Liver (tissue), 9 donors: Measurements from ENCODE around the gene PDE4D. TPM values are rescaled to one million over a fixed set of nuclear protein-coding genes. Genes with fewer than 3 reads are reported as not detected.
"Not testable (repeated sequence)": the region's sequence is repeated elsewhere in the genome, so short reads cannot be mapped to it uniquely, and the experiment has no call there.

Experiments used
- DNase-seq: peaks from one replicate; pipeline ENCODE4 v3.0.0-alpha.2; 2017; ENCODE audit warnings: low spot score
- H3K27ac ChIP-seq, 2 donors: one replicate each; pipeline ENCODE4 v1.7.0; 2013; ENCODE audit warnings: inconsistent platforms in 2 of 2, low read length in 2 of 2, control low read depth in 1 of 2, low read depth in 1 of 2, mild to moderate bottlenecking in 1 of 2
- H3K27me3 ChIP-seq, 4 donors: one replicate each; pipeline versions ENCODE4 v1.6.1 to v1.7.0; 2013; ENCODE audit warnings: low read length in 3 of 4, inconsistent platforms in 1 of 4, mild to moderate bottlenecking in 1 of 4, moderate library complexity in 1 of 4; ENCODE audit not compliant: control insufficient read depth in 4 of 4, insufficient read depth in 4 of 4
- H3K36me3 ChIP-seq, 4 donors: one replicate each; pipeline versions ENCODE4 v1.6.1 to v1.7.0; 2013; ENCODE audit warnings: low read length in 3 of 4, mild to moderate bottlenecking in 3 of 4, low read depth in 1 of 4, moderate library complexity in 1 of 4; ENCODE audit not compliant: control insufficient read depth in 4 of 4, insufficient read depth in 3 of 4
- H3K4me1 ChIP-seq, 4 donors: one replicate each; pipeline versions ENCODE4 v1.6.1 to v1.7.0; 2013; ENCODE audit warnings: low read length in 3 of 4, mild to moderate bottlenecking in 3 of 4, moderate library complexity in 1 of 4; ENCODE audit not compliant: control insufficient read depth in 4 of 4, insufficient read depth in 4 of 4
- H3K4me3 ChIP-seq, 3 donors: one replicate each; pipeline versions ENCODE4 v1.6.1 to v1.7.0; 2013; ENCODE audit warnings: low read length in 3 of 3, control low read depth in 1 of 3, low read depth in 1 of 3, mild to moderate bottlenecking in 1 of 3
- H3K9ac ChIP-seq, 2 donors: one replicate each; pipeline ENCODE4 v1.7.0; 2013; ENCODE audit warnings: low read length in 2 of 2, mild to moderate bottlenecking in 2 of 2, moderate library complexity in 2 of 2, control low read depth in 1 of 2, low read depth in 1 of 2
- H3K9me3 ChIP-seq, 4 donors: one replicate each; pipeline versions ENCODE4 v1.6.1 to v1.7.0; 2013; ENCODE audit warnings: low read length in 3 of 4; ENCODE audit not compliant: control insufficient read depth in 4 of 4
- EGR1 ChIP-seq, 2 donors: IDR thresholded peaks; 2 replicates each; pipeline ENCODE4 v1.6.1; 2016 to 2018; ENCODE audit warnings: antibody characterized with exemption in 2 of 2, low read depth in 2 of 2
- FOXA1 ChIP-seq: IDR thresholded peaks from 2 replicates; pipeline ENCODE4 v1.6.1; 2016; ENCODE audit warnings: antibody characterized with exemption
- FOXA2 ChIP-seq: IDR thresholded peaks from 2 replicates; pipeline ENCODE4 v1.6.1; 2016; ENCODE audit warnings: antibody characterized with exemption
- HNF4A ChIP-seq, 2 donors: conservative IDR thresholded peaks; 2 replicates each; pipeline ENCODE4 v1.6.1; 2016; ENCODE audit warnings: antibody characterized with exemption in 2 of 2, mild to moderate bottlenecking in 2 of 2
- HNF4G ChIP-seq: IDR thresholded peaks from 2 replicates; pipeline ENCODE4 v1.6.1; 2016; ENCODE audit warnings: antibody characterized with exemption
- JUND ChIP-seq, 2 donors: IDR thresholded peaks; 2 replicates each; pipeline ENCODE4 v1.6.1; 2016; ENCODE audit warnings: antibody characterized with exemption in 2 of 2
- MAX ChIP-seq: IDR thresholded peaks from 2 replicates; pipeline ENCODE4 v1.6.1; 2016; ENCODE audit warnings: antibody characterized with exemption
- NR2F2 ChIP-seq: IDR thresholded peaks from 2 replicates; pipeline ENCODE4 v1.6.1; 2016; ENCODE audit warnings: antibody characterized with exemption
- RAD21 ChIP-seq, 2 donors: IDR thresholded peaks; 2 replicates each; pipeline ENCODE4 v1.6.1; 2016; ENCODE audit warnings: antibody characterized with exemption in 2 of 2, mild to moderate bottlenecking in 2 of 2
- REST ChIP-seq: IDR thresholded peaks from 2 replicates; pipeline ENCODE4 v1.6.1; 2016; ENCODE audit warnings: antibody characterized with exemption, mild to moderate bottlenecking
- RXRA ChIP-seq, 2 donors: IDR thresholded peaks; 2 replicates each; pipeline ENCODE4 v1.6.1; 2017 to 2018; ENCODE audit warnings: antibody characterized with exemption in 2 of 2, mild to moderate bottlenecking in 1 of 2
- SP1 ChIP-seq: IDR thresholded peaks from 2 replicates; pipeline ENCODE4 v1.6.1; 2018; ENCODE audit warnings: antibody characterized with exemption, mild to moderate bottlenecking
- TAF1 ChIP-seq: conservative IDR thresholded peaks from 2 replicates; pipeline ENCODE4 v1.6.1; 2016; ENCODE audit warnings: antibody characterized with exemption, mild to moderate bottlenecking
- WGBS: extraction: QIAGEN DNeasy Blood & Tissue Kit; methylation state at CpG from one replicate; pipeline ENCODE4 v1.1.7; 2013; 5-methylcytosine and 5-hydroxymethylcytosine counted together
- polyA plus RNA-seq, 2 donors: library from polyadenylated mRNA; stranded (reverse) in 1 of 2; unstranded in 1 of 2; fragments of 200-250 nt in 1 of 2; fragments of >200 nt in 1 of 2; fragmentation: Nextera tagmentation in 1 of 2; extraction: Ambion mirVana in 1 of 2; gene quantifications; one replicate each; pipeline versions ENCODE4 v1.2.1 to v1.2.3, GENCODE V29; 2013 to 2015
- total RNA-seq, 2 donors: library from RNA; depleted of rRNA; stranded (reverse); fragments of >200 nt; gene quantifications; one replicate each; pipeline ENCODE4 v1.2.3, GENCODE V29; 2014
- TF ChIP-seq, protein P1 (sequence below): IDR thresholded peaks from 2 replicates; pipeline ENCODE4 v1.6.1; 2016; ENCODE audit warnings: antibody characterized with exemption
- donor health status: healthy.
- donor health status: healthy.
- donor health status: healthy.
- donor health status: healthy.
- donor health status: healthy.

PDE4D gene
- total and polyA plus RNA-seq, 4 donors, result 0.67 to 11.9 (median 6.5) TPM

DNA sequence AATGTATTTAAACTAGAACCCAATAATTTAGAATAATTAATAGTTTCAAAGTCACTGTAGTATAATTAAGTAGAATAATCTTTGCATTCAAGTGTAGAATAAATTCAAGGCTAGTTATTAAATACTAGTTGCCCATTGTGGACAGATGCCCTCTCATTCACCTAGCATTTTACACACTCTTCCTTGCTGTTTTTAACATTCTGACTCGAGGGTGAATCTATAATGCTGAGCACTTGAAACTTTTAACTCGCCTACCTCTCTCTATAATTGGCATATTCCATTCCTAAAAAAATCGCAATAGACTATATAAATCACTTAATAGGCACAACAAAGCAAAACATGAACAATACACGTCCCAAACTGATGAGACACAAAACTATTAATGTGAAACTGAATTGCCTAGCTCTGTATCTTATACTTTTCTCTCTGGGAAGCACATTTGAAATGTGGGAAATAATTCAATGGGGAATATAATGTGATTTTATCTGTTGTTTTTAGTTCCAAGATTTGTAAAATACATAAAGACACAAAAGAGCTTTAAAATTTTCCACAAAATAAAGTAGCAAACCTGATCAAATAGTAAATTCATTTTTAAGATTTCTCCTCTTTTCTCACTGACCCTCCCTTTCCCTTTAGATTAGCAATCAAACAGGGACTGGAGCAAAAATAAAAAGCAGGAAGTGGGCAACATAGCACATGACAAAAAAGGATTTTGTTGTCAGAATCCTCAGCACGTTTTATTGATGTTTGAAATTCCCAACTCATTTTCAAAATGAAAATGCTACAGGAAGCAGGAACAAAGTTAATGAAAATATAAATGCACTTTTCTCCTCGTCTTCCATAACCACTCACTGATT lies 295.6 kb downstream of the PDE4D start (continued):
- no peak for TF ChIP-seq MAX
- TF ChIP-seq EGR1 (IDR thresholded peaks at IDR 0.05; ENCODE audit: low read depth in 2 of 2), result no peak
- TF ChIP-seq HNF4A (conservative IDR thresholded peaks at IDR 0.05), result no peak

- 95% methylated on average over 2 of the region's 2 CpGs for WGBS
- Histone ChIP-seq H3K36me3 (no peaks in the 10 kb centered on the region), H3K27me3 (no peaks in the 10 kb centered on the region), H3K27ac (no peak overlapping the region), H3K4me1 (peaks cover 0 to 11% (median 4%) of the 10 kb centered on the region in 4 donors), H3K4me3 (no peak overlapping the region), H3K9me3 (no peaks in the 10 kb centered on the region), H3K9ac (no peak overlapping the region)
- TF ChIP-seq FOXA1 (no peak), RAD21 (IDR thresholded peaks at IDR 0.05) (no peak), REST (no peak), HNF4A (conservative IDR thresholded peaks at IDR 0.05) (no peak)
- TF ChIP-seq, protein P1, sequence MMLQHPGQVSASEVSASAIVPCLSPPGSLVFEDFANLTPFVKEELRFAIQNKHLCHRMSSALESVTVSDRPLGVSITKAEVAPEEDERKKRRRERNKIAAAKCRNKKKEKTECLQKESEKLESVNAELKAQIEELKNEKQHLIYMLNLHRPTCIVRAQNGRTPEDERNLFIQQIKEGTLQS, result no peak
- no peak for DNase-seq
These were observed 296.8 kb downstream of the PDE4D start for GRCh38 chr5:59596586-59597350.

- not testable (repeated sequence) for H3K9me3 ChIP-seq, H3K36me3 ChIP-seq, H3K27me3 ChIP-seq, H3K27ac ChIP-seq, H3K4me3 ChIP-seq, DNase-seq, H3K9ac ChIP-seq
- peaks cover 0 to 10% (median 4%) of the 10 kb centered on the region in 4 donors for H3K4me1 ChIP-seq
- 97% methylated on average over 5 of the region's 5 CpGs for WGBS
These were observed 299.4 kb downstream of the PDE4D start for GRCh38 chr5:59594118-59594517.

DNA sequence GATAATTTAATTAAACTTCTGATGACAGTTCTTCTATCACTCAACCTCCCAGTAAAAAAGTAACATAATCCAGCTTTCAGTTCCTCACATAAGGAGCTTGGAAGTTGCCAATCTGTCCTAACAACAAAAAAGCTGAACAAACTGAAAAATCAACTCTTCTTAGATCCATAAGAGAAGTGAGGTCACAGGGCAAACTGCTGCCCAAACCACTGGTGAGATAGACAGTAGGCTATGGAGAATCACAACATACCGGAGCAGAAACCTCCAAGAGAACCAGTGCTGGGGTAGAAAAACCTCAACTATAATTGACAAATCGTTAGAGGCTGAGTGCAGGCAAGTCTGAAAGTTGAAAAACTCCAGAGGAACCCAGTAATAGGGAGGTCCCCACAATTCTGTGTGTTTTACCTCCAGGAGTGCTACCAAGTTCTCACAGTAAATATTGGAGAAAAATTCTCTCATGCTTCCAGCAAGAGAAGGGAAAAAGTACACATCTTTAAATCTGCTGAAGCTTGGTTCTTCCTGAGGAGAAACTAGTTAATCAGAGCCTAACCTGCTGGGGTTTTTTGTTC lies 300.0 kb downstream of the PDE4D start:
- Histone ChIP-seq H3K4me1 (peaks cover 0 to 5% (median 1%) of the 10 kb centered on the region in 4 donors), H3K4me3 (no peak overlapping the region), H3K9me3 (no peaks in the 10 kb centered on the region), H3K9ac (no peak overlapping the region), H3K27ac (no peak overlapping the region), H3K36me3 (no peaks in the 10 kb centered on the region), H3K27me3 (no peaks in the 10 kb centered on the region)
- DNase-seq, result no peak
- WGBS, result 84% methylated on average over 2 of the region's 2 CpGs
- no peak for TF ChIP-seq HNF4A (conservative IDR thresholded peaks at IDR 0.05)
- TF ChIP-seq TAF1, result no peak
- no peak for TF ChIP-seq RXRA (IDR thresholded peaks at IDR 0.05)
- no peak for TF ChIP-seq NR2F2
- TF ChIP-seq MAX, result no peak
- no peak for TF ChIP-seq REST
- no peak for TF ChIP-seq JUND (IDR thresholded peaks at IDR 0.05)
- TF ChIP-seq FOXA2, result no peak
- no peak for TF ChIP-seq HNF4G
- no peak for TF ChIP-seq SP1
- TF ChIP-seq, protein P1, result no peak
- no peak for TF ChIP-seq EGR1 (IDR thresholded peaks at IDR 0.05; ENCODE audit: low read depth in 2 of 2)
